ENCODE measurements around the gene AHNAK.

- TF ChIP-seq CTCF (IDR thresholded peaks at IDR 0.05) (no peak), POLR2A (IDR thresholded peaks at IDR 0.05) (no peak)
These were observed 93.7 kb downstream of the AHNAK start for GRCh38 chr11:62452839-62453468.
